HG02840 (cell line): ENCODE measurements around the gene LIMS3.
A peak's percentile ranks its signal among the peaks of the same experiment; 100 is the strongest.
"Not testable (repeated sequence)": the region's sequence is repeated elsewhere in the genome, so short reads cannot be mapped to it uniquely, and the experiment has no call there.

Experiments used
- ATAC-seq: cut with Tn5 transposase; IDR thresholded peaks from one replicate; pipeline ENCODE4 v1.9.1; 2021; ENCODE audit warnings: mild to moderate bottlenecking, moderate library complexity, moderate number of reproducible peaks; ENCODE audit not compliant: unreplicated experiment, low FRiP score

Gene LIMS3, protein sequence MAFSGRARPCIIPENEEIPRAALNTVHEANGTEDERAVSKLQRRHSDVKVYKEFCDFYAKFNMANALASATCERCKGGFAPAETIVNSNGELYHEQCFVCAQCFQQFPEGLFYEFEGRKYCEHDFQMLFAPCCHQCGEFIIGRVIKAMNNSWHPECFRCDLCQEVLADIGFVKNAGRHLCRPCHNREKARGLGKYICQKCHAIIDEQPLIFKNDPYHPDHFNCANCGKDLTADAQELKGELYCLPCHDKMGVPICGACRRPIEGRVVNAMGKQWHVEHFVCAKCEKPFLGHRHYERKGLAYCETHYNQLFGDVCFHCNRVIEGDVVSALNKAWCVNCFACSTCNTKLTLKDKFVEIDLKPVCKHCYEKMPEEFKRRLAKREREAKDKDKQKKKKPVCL

DNA sequence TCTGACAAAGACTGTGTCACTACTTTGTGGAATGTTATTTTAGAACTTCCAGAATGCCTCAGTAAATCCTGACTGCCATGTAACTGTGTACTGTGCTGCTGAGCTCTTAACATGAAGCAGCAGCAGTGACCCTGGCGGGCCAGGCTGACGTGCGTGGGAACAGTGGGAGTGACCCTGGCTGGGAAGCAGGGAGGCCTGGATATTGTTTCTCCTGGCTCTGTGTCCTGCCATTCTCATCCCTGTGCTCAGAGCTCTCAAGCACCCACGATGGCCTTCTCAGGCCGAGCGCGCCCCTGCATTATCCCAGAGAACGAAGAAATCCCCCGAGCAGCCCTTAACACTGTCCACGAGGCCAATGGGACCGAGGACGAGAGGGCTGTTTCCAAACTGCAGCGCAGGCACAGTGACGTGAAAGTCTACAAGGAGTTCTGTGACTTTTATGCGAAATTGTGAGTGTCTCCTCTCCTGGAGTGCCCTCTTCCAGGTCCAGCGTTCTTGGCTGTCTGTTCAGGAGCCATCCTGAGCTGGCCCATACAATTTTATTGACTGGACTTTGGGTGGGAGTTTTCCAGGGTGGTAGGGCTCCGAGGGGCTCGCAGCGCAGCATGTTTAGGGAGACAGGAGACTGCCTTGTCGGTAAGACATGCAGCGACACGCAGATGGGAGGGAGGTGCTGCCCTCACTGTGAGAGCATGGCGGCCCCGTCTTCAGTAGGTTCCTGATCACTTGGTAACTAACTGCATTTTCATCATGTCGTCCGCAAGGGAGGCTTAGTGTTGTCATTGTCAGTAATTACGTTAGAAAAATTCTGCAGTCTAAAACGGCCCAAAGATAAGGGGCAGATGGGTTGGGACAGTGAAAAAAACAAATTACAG is at the start of gene LIMS3:
TSS of gene LIMS3 (plus strand) at position 227 of the 875 bp plus-strand sequence. CDS start at position 268, 41 bp downstream.
- not testable (repeated sequence) for ATAC-seq

DNA sequence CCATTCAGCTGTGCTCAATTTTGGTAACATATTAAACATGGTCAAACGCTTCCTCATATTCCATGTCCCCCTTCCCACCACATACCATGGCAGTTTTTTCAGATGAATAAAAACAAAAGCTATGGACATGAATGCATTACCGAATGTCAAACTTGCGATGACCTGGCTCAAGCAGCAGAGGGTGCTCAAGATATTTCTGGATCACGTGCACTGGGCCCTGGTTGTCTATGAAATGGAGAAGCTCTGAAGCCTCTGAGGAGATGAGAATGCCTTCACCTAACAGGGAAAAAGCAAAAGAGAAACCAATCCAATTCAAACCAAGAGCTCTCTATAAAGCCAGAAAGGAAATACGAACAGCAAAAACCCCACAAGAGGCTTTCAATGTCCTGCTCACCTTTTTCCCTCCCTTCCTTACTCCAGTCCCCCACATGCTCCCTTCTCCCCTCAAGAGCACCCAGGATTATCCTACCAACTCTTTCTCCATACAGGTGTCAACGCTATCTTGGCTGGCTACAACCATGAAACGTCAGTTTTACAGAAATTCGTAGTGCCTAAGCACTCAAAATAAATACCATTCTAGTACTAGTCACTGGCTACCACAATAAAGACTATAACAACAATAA is 27.2 kb upstream of the LIMS3 start:
- ATAC-seq, result peak; percentile 68

DNA sequence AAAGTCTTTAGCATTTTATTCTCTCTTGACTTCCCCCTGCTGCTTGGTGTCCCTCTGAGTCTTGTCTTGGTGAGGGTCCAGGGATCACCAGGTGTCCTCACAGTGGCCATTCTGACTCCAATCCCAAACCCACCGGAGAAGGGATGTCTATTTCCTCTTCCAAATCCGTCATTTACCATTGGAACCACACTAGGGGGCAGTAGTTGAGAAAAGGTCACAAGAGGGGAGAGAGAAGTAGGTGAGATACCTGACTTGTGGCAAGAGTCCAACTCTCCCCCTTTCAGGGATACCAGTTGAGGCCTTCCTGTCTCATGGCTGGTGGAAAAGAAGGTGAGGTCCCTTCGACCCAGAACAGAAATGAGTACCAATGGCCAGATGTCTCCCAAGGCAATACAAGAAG is 21.9 kb upstream of the LIMS3 start:
- not testable (repeated sequence) for ATAC-seq

DNA sequence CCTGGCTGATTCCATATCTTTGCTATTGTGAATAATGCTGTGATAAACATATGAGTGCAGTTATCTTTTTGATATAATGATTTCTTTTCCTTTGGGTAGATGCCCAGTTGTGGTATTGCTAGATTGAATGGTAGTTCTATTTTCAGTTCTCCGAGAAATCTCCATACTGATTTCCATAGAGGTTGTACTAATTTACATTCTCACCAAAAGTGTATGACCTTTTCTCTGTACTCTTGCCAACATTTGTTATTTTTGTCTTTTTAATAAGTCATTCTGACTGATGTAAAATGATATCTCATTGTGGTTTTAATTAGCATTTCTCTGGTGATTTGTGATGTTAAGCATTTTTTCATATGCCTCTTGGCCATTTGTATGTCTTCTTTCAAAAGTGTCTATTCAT is 16.4 kb upstream of the LIMS3 start:
- not testable (repeated sequence) for ATAC-seq

DNA sequence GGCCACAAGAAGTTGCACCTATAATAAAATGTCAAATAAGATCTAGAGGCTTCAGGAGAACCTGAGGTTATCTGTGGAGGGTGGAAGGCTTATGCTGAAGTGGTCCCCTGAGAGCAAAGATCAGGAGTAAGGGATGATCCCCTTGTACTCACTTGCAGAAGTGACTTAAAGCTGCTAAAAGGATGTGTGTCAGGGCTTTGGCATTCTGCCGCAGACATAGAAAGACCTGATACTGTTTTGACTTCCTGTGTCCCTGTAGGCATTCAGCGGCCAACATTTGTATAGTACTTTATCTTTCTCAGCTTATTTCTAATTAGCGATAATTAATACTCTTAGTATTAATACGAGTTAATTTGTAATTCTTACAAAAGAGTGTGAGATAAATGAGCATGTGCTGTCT is 10.1 kb upstream of the LIMS3 start:
- not testable (repeated sequence) for ATAC-seq

DNA sequence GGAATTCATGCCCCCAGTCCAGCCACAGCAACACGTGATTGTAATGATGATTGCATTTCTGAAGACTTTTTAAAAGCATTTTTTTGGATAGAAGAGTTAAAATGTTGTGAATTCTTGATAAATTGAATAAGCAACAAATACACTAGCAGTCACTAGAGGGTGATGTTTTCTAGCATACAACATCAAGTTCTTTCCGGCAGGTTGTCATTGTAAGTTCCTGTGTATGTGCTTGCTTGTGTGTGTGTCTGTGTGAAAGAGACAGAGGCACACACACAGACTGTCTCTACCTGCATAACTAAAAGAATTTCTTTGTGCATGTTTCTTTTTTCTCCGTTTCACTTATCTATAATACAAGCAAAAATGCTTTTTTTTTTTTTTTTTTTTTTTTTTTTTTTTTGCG is 8.6 kb upstream of the LIMS3 start:
- ATAC-seq, result not testable (repeated sequence)

DNA sequence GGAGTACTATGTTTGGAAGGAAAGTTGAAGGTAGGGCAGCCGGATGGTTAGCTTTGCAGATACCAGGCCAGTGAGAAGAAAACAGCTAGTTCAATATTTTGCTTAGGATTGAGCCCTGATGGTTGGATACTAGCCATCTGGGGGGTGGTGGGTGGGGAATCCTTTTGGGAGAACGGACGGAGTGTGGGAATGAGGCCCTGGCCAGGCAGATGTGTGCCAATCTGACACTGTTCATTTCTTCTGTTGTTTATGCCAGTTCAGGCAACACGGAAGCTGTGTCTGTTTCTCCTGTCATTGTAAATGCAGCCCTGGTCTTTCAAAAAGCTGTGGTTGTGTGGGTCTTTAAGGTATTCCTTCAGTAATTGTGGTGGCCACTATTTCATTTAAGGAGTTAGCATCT is 7.5 kb upstream of the LIMS3 start:
- ATAC-seq, result not testable (repeated sequence)

DNA sequence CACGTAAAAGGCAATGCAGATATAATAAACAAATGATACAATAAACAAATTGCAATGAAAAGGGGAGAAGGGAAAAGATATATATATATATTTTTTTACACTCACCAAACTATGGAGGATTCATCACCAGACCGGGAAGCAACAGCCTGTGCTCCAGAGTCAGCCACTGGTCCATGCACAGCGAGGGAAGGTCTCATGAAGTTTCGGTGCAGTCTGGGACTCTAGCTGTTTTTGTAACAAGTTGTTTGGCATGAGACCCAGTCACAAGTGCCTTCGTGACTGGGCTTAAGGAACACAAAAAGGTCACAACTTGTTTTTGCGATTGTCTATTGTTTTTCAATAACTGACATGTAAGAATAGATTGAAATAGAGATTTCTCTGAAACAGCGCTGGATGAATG is 4.8 kb upstream of the LIMS3 start:
- not testable (repeated sequence) for ATAC-seq

DNA sequence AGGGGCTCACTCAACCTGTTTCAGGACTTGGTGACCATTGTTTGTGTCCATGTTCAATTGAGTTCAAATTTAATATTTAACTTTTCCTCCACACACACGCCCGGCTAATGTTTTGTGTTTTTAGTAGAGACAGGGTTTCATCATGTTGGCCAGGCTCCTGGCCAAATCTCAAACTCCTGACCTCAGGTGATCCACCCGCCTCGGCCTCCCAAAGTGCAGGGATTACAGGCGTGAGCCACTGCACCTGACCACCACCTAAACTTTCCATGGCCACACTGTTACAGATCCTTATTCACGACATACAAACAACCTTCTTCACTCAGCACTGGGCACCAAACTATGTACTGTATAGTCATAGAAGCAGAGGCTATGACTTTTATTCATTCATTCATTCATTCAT is 4.3 kb upstream of the LIMS3 start:
- ATAC-seq, result not testable (repeated sequence)

DNA sequence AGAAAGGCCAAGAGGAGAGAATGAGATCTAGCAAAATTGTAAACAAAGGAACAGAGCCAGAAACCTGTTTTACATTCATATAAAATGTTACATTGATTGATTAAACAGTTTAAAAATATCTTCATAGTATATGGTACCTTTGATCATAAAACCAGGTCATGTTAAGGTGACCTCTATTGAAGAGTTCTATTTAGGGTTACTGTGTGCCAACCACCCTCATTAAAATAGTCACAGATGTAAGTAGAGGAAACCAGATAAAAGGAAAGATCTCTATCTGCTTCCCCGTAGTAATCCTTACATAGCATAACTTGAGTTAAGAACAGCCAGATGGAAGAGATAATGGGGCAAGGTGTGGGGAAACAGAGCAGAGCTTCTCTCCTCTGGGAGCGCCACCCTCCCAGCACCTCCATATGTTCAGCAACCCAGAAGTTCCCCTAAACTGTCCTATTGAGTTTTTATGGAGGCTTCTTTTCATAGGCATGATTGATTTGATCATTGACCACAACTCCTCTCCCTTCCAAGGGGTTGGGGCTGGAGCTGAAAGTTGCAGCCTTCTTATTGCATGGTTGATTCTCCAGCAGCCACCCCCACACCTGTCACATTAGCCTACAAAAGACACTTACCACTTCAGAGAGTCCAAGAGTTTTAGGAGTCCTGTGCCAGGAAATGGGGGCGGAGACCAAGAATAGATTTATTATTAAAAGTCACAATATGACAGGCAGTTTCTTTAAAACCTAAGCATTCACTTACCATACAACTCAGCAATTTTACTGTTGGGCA is 3.2 kb upstream of the LIMS3 start:
- ATAC-seq, result not testable (repeated sequence)

DNA sequence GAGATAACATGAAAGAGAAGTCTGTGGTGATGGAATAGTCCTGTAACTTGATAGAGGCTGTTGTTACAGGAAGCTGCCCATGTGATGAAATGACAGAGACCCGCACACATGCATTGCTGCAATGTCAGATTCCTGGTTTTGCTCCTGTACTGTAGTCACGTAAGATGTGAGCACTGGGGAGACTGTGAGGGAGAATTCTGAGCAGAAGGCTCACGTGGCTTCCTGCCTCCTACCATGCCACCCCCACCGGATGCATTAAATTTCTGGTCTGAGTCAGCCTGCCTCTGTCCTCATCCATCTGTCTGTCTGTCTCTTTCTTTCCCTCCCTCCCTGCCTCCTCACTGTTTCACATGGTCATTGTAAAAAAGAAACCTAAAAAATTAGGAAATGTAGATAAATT is 2.3 kb upstream of the LIMS3 start:
- peak; percentile 98 for ATAC-seq

DNA sequence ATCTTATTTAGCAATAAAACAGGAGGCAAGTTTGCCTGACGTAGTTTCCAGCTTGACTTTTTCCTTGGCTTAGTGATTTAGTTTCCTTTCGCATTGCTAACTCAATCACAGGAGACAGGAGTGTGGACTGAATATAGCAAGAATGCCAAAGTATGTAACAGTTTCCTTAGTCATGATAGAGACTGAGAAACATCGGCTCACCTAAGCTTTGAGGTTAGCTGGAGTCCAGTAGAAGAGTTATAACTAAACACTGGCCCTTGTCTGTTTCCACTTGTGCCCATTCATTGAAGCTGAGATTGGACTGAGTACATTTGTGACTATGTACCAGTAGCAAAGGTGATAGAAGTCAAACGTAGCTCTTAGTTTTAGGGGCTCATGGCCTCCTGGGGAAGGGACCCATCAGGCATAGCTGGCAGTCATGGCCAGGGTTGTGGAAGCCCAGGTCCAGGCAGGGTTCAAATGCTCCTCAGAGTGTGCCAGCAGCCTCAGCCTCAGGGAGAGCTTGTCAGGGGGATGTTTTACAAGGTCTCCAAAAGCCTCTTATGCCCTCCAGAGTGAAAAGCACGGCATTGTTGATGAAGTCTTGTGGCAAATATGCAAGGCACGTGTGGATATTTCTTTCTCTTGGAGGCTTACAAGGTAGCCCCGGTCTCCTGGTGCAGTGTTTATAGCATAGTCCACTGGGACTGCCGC is 573 bp upstream of the LIMS3 start:
- ATAC-seq, result not testable (repeated sequence)

DNA sequence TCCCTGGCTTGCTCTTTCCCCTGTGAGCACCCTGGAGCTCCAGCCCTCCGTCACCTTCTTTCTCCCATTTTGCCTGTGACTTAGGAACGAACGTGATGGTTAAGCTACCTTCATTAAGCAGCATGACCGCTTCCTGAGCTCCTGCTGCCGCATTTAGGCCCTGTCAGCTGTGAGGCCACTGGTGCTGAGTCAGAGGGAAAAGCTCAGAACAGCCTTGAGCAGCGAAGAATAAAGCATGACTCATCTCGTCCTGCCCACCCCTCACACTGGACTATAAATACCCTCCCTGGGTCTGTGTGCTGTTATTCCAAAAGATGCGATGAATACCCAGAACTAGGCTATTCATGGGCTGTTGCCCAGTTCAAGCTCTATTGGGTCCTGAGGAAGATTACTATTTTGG is 7.3 kb downstream of the LIMS3 start:
- not testable (repeated sequence) for ATAC-seq

DNA sequence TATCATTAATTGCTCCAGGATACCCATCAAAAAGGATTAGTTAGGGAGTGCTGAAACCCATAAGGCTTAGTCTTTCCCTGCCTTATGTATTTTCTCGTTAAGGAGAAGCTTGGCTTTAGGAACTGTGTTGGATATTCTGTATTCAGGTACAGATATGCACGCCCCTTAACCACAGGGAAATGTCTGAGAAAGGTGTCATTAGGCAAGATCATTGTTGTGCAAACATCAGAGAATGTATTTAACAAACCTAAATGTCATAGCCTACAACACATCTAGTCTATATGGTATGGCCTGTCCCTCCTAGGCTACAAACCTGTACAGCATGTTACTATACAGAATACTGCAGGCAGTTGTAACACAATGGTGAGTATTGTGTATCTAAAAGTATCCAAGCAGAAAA is 10.1 kb downstream of the LIMS3 start:
- ATAC-seq, result not testable (repeated sequence)

DNA sequence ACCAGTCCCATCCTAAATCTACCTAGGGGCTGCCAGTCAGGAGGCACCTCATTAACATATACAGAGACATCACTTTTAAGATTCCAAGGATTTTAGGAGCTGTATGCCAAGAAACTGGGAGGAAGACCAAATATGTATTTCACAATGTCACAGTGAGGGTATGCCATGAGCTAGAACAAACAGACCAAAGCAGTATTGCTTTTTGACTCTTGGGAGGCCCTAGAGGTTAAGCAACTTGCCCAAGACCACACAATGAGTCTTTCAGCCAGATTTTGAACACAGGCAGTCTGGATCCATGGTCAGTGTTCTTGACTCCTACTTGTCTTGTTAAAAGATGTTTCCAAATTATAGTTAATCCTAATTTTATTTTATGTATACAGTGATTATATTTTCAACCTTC is 12.3 kb downstream of the LIMS3 start:
- not testable (repeated sequence) for ATAC-seq

DNA sequence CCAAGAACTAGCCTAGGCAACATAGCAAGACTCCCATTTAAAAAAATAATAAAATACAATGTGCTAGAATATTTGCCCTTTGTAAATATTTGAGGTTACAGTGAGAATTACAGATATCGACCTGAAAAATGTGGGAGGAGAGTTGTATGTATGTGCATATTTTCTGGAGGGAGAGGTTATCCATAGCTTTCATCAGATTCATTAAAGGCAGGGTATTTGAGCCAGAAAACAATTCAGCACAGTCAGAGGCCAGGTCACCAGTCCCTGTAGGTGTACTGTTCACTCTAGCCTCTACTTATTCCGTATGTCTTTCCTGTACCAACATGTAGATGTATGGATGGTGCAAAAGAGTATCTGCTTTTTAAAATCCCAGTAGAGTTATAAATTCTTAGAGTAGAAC is 15.4 kb downstream of the LIMS3 start:
- not testable (repeated sequence) for ATAC-seq

DNA sequence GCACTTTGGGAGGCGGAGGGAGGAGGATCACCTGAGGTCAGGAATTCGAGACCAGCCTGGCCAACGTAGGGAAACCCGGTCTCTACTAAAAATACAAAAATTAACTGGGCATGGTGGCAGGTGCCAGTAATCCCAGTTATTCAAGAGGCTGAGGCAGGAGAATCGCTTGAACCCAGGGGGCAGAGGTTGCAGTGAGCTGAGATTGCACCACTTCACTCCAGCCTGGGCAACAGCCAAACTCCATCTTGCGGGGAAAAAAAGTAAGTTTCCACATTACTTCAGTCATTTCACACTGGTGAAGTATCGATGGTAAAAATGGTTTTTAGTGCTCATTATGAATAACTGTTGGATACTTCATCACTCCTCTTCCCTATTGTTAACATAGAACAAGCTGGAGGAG is 16.1 kb downstream of the LIMS3 start:
- ATAC-seq, result not testable (repeated sequence)

DNA sequence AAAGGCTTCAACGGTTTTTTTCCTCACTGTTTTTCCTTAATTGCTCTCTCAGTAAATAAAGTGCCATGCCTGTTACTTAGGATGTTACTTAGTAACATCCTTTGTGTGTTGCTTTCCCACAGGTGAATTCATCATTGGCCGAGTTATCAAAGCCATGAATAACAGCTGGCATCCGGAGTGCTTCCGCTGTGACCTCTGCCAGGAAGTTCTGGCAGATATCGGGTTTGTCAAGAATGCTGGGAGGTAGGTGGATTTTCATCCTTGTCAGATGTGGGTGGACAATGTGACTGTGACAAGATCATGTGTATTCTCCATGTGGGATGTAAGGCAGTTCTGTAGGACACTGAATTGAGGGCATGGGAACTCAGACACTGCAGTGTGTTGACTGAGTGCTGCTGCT is 17.3 kb downstream of the LIMS3 start:
- not testable (repeated sequence) for ATAC-seq

DNA sequence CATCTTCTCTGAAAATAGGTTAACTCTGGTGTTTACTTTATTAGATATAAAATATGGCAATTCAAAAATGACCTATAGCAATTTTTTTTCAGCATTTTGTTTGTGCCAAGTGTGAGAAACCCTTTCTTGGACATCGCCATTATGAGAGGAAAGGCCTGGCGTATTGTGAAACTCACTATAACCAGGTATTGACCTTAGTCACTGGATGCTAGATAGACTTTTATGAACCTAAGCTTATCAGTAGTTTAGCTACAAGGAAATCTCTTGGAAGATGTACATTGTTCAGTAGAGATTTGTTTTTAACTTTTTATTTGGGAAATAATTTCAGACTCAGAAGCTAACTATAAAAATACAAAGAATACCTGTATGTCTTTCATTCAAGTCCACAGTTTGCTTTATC is 21.7 kb downstream of the LIMS3 start:
- not testable (repeated sequence) for ATAC-seq
